IMR-90 (cell line): ENCODE data around the gene COL24A1. TPM values are rescaled to one million over a fixed set of nuclear protein-coding genes. Genes with fewer than 3 reads are reported as not detected.

Source experiments
- ATAC-seq: fragments of 200-7000 bp; cut with Tn5 transposase; 2 replicates; pipeline ENCODE4 v1.9.1; 2020; ENCODE audit warnings: low read depth, mild to moderate bottlenecking, moderate library complexity
- BruUV-seq: library from RNA; stranded (reverse); fragments of 400-500 nt; replicated peaks from 2 replicates; lab custom pipeline; 2021; lab: Mats Ljungman, UMichigan
- CTCF ChIA-PET: fragments of 300-600 bp; formaldehyde crosslinking; extraction: SDS; loops from one replicate; lab custom pipeline; 2021; ENCODE audit warnings: antibody characterized with exemption; lab: Yijun Ruan, JAX
- POLR2A ChIA-PET: fragments of 300-600 bp; sonication (Branson Sonifier 250); formaldehyde crosslinking; loops from one replicate; lab custom pipeline; 2022; ENCODE audit warnings: antibody characterized with exemption; ENCODE audit not compliant: unreplicated experiment; lab: Charles Lee
- DNase-seq: peaks from one replicate; pipeline ENCODE4 v3.0.0; 2013
- H2AFZ ChIP-seq: replicated peaks from 2 replicates; pipeline ENCODE3; 2013; ENCODE audit warnings: low read length, mild to moderate bottlenecking; ENCODE audit not compliant: poor library complexity
- H2AK5ac ChIP-seq: 2 replicates; pipeline ENCODE4 v1.6.1; 2013; ENCODE audit warnings: low read depth, low read length, inconsistent platforms
- H2AK9ac ChIP-seq: replicated peaks from 2 replicates; pipeline ENCODE3; 2013; ENCODE audit warnings: mild to moderate bottlenecking, low read depth, low read length, moderate library complexity; ENCODE audit not compliant: poor library complexity
- H2BK120ac ChIP-seq: 2 replicates; pipeline ENCODE4 v1.6.1; 2013; ENCODE audit warnings: low read depth, low read length, inconsistent platforms
- H2BK15ac ChIP-seq: 3 replicates; pipeline ENCODE4 v1.6.1; 2013; ENCODE audit warnings: low read depth, low read length, inconsistent platforms
- H2BK20ac ChIP-seq: 2 replicates; pipeline ENCODE4 v1.6.1; 2013; ENCODE audit warnings: low read depth, mild to moderate bottlenecking, inconsistent platforms, low read length, moderate library complexity
- H2BK5ac ChIP-seq: 2 replicates; pipeline ENCODE4 v1.6.1; 2013; ENCODE audit warnings: mild to moderate bottlenecking, low read depth, low read length, inconsistent platforms; ENCODE audit not compliant: poor library complexity, severe bottlenecking
- H3K14ac ChIP-seq: replicated peaks from 2 replicates; pipeline ENCODE4 v1.6.1; 2013; ENCODE audit warnings: low read depth, low read length, inconsistent platforms
- H3K18ac ChIP-seq: 2 replicates; pipeline ENCODE4 v1.6.1; 2013; ENCODE audit warnings: low read depth, low read length, control low read depth
- H3K23ac ChIP-seq: 2 replicates; pipeline ENCODE4 v1.6.1; 2013; ENCODE audit warnings: low read depth, low read length, inconsistent platforms
- H3K27ac ChIP-seq: 2 replicates; pipeline ENCODE4 v1.5.1; 2013; ENCODE audit warnings: mild to moderate bottlenecking, control low read depth, low read length; ENCODE audit not compliant: insufficient read depth
- H3K27me3 ChIP-seq: 2 replicates; pipeline ENCODE4 v1.6.1; 2013; ENCODE audit warnings: low read length; ENCODE audit not compliant: control insufficient read depth, insufficient read depth
- H3K36me3 ChIP-seq: 2 replicates; pipeline ENCODE4 v1.6.1; 2013; ENCODE audit warnings: low read length, mixed read lengths; ENCODE audit not compliant: control insufficient read depth, insufficient read depth
- H3K4ac ChIP-seq: 2 replicates; pipeline ENCODE4 v1.6.1; 2013; ENCODE audit warnings: low read depth, low read length, inconsistent platforms
- H3K4me1 ChIP-seq: 2 replicates; pipeline ENCODE4 v1.6.1; 2013; ENCODE audit warnings: low read length, mixed read lengths; ENCODE audit not compliant: control insufficient read depth, insufficient read depth
- H3K4me2 ChIP-seq: 2 replicates; pipeline ENCODE4 v1.6.1; 2013; ENCODE audit warnings: low read depth, mild to moderate bottlenecking, control low read depth, low read length, moderate library complexity
- H3K4me3 ChIP-seq: 2 replicates; pipeline ENCODE4 v1.5.1; 2013; ENCODE audit warnings: low read depth, mild to moderate bottlenecking, control low read depth, low read length, moderate library complexity; ENCODE audit not compliant: insufficient read depth
- H3K56ac ChIP-seq: 2 replicates; pipeline ENCODE4 v1.6.1; 2013; ENCODE audit warnings: low read length, inconsistent platforms; ENCODE audit not compliant: insufficient read depth; ENCODE audit errors: extremely low read depth
- H3K79me1 ChIP-seq, 2 experiments: 2 replicates each; pipeline ENCODE4 v1.6.1; 2013; ENCODE audit warnings: low read length in 2 of 2, inconsistent platforms in 1 of 2, low read depth in 1 of 2
- H3K9ac ChIP-seq: 2 replicates; pipeline ENCODE4 v1.6.1; 2013; ENCODE audit warnings: low read depth, low read length, control low read depth
- H3K9me1 ChIP-seq: 2 replicates; pipeline ENCODE4 v1.6.1; 2013; ENCODE audit warnings: low read length, inconsistent platforms; ENCODE audit not compliant: insufficient read depth
- H3K9me3 ChIP-seq: 2 replicates; pipeline ENCODE4 v1.6.1; 2013; ENCODE audit warnings: low read length; ENCODE audit not compliant: control insufficient read depth, insufficient read depth
- H4K20me1 ChIP-seq: 2 replicates; pipeline ENCODE4 v1.6.1; 2013; ENCODE audit warnings: low read length, inconsistent platforms; ENCODE audit not compliant: insufficient read depth
- H4K5ac ChIP-seq: 2 replicates; pipeline ENCODE4 v1.6.1; 2013; ENCODE audit warnings: mild to moderate bottlenecking, low read depth, low read length, control low read depth
- H4K8ac ChIP-seq, 2 experiments: 2 replicates each; pipeline ENCODE4 v1.6.1; 2013; ENCODE audit warnings: low read depth in 2 of 2, low read length in 2 of 2, control low read depth in 1 of 2, inconsistent platforms in 1 of 2
- H4K91ac ChIP-seq: 2 replicates; pipeline ENCODE4 v1.6.1; 2013; ENCODE audit warnings: low read depth, low read length, inconsistent platforms; ENCODE audit not compliant: insufficient read depth
- CEBPB ChIP-seq: IDR thresholded peaks from 2 replicates; pipeline ENCODE4 v1.6.1; 2012; ENCODE audit warnings: low read depth, low read length, improper control_type of control experiment
- FOS ChIP-seq: fragments of 150-350 bp; IDR thresholded peaks from 2 replicates; pipeline ENCODE4 v1.6.1; 2016; ENCODE audit warnings: low read depth, low read length
- MAFK ChIP-seq: IDR thresholded peaks from 2 replicates; pipeline ENCODE4 v1.6.1; 2012; ENCODE audit warnings: low read depth, low read length, improper control_type of control experiment
- POLR2A ChIP-seq: IDR thresholded peaks from 2 replicates; pipeline ENCODE4 v1.6.1; 2012; ENCODE audit warnings: mild to moderate bottlenecking, low read depth, low read length
- RAD21 ChIP-seq: IDR thresholded peaks from 2 replicates; pipeline ENCODE4 v1.6.1; 2012; ENCODE audit warnings: low read length, improper control_type of control experiment
- RFX5 ChIP-seq: IDR thresholded peaks from 2 replicates; pipeline ENCODE4 v1.8.0; 2012; ENCODE audit warnings: low read depth, mild to moderate bottlenecking, low read length, moderate library complexity
- SMC3 ChIP-seq: fragments of 150-350 bp; IDR thresholded peaks from 2 replicates; pipeline ENCODE4 v1.6.1; 2016; ENCODE audit warnings: low read depth, mild to moderate bottlenecking, antibody characterized with exemption, low read length, moderate library complexity
- WGBS, 2 experiments: methylation state at CpG; one replicate each; pipeline versions ENCODE4 v1.1.5 to v1.1.7; 2013; ENCODE audit warnings: missing lambda C conversion rate in 2 of 2; ENCODE audit not compliant: insufficient read length in 1 of 2; ENCODE audit errors: extremely low coverage in 2 of 2; 5-methylcytosine and 5-hydroxymethylcytosine counted together
- dilution Hi-C: fragments of 300-500 bp; cut with HindIII; formaldehyde crosslinking; loops from one replicate; pipeline ENCODE4 v1.14.3; 2018; ENCODE audit warnings: low sequenced_read_pairs; ENCODE audit not compliant: unreplicated experiment
- in situ Hi-C: fragments of 300-500 bp; cut with MboI; formaldehyde crosslinking; loops from 3 replicates; pipeline ENCODE4 v1.14.3; 2019; ENCODE audit warnings: low sequenced_read_pairs, inconsistent platforms, mixed read lengths
- intact Hi-C: fragments of 100-400 bp; cut with micrococcal nuclease; formaldehyde crosslinking; loops from 2 replicates; pipeline ENCODE4 v1.10.0; 2022
- polyA plus RNA-seq, 3 experiments: library from polyadenylated mRNA; depleted of rRNA; stranded (reverse); fragments of >200 nt; gene quantifications; 2 replicates each; pipeline ENCODE4 v1.2.3, GENCODE V29; 2012; ENCODE audit warnings: low replicate concordance in 1 of 3
- total RNA-seq: library from RNA; depleted of rRNA; stranded (reverse); fragments of >200 nt; gene quantifications from 2 replicates; pipeline ENCODE4 v1.2.3, GENCODE V29; 2012
- TF ChIP-seq, protein P1 (sequence below): fragments of 150-350 bp; IDR thresholded peaks from 2 replicates; pipeline ENCODE4 v1.6.1; 2017; ENCODE audit warnings: mild to moderate bottlenecking, antibody characterized with exemption, low read length, low read depth

Gene COL24A1
- total and polyA plus RNA-seq, 2 of the 4 experiments (the other 2 are of a cell fraction) = 1.4 to 2.2 TPM

DNA sequence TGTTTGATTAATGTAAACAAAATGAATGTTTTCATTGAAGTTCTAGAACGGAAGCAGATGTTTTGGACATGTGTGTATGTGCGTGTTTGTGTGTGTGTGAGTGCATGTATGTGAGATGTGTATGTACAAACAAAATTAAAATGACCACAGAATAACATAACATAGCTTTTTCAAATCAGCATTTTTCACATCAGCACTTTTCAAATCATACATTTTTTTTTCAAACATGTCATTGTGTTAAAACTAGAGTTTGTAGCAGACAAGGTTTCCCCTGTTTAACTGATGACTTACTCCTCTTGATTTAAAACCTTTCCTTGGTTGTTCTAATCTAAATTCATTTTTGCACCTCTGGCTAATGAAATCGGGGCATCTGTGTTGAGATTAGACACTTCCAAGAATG, 412.8 kb downstream of the COL24A1 start:
- BruUV-seq = no TSS peak
- H2BK20ac ChIP-seq = no peak overlapping the region
- H4K20me1 ChIP-seq = no peaks in the 10 kb centered on the region
- no peak overlapping the region for H2BK15ac ChIP-seq
- POLR2A ChIA-PET = interaction anchor here (0.6 kb wide), 1 partner anchor 115 kb away, joined by 3 read pairs; no protein-coding TSS in a partner anchor
- H3K27me3 ChIP-seq = no peaks in the 10 kb centered on the region
- ATAC-seq (no peak), DNase-seq (no peak)
- no peak overlapping the region for H3K4me3 ChIP-seq
- H3K18ac ChIP-seq = no peak overlapping the region
- no peak overlapping the region for H3K27ac ChIP-seq
- no peak overlapping the region for H3K56ac ChIP-seq
- H4K91ac ChIP-seq = no peak overlapping the region
- CTCF ChIA-PET = interaction anchor here (1.2 kb wide), 1 partner anchor 36 kb away, joined by 4 read pairs; the partner anchor contains the start of gene ZNHIT6
- H3K9ac ChIP-seq = no peak overlapping the region
- no peak overlapping the region for H4K5ac ChIP-seq
- H2BK120ac ChIP-seq = no peak overlapping the region
- H3K23ac ChIP-seq = no peak overlapping the region
- H3K4me2 ChIP-seq = no peak overlapping the region
- H4K8ac ChIP-seq = no peak overlapping the region
- no peaks in the 10 kb centered on the region for H3K9me3 ChIP-seq
- no peak overlapping the region for H2BK5ac ChIP-seq
- intact Hi-C loops (no loop called here), in situ Hi-C loops (no loop called here), dilution Hi-C loops (no loop called here)
- no peaks in the 10 kb centered on the region for H3K4me1 ChIP-seq
- no peak for TF ChIP-seq SMC3
- TF ChIP-seq RFX5 = no peak
- TF ChIP-seq CEBPB = no peak
- TF ChIP-seq, protein P1, sequence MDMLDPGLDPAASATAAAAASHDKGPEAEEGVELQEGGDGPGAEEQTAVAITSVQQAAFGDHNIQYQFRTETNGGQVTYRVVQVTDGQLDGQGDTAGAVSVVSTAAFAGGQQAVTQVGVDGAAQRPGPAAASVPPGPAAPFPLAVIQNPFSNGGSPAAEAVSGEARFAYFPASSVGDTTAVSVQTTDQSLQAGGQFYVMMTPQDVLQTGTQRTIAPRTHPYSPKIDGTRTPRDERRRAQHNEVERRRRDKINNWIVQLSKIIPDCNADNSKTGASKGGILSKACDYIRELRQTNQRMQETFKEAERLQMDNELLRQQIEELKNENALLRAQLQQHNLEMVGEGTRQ = no peak
- no peak for TF ChIP-seq POLR2A
- TF ChIP-seq RAD21 = no peak
- no peak for TF ChIP-seq FOS
- peak; percentile 28; the same call in 1 of the 2 replicates for TF ChIP-seq MAFK
- no peaks in the 10 kb centered on the region for H3K36me3 ChIP-seq
- no peak overlapping the region for H2AK5ac ChIP-seq
- H3K14ac ChIP-seq = no peak overlapping the region
- no peaks in the 10 kb centered on the region for H3K79me1 ChIP-seq
- no peak overlapping the region for H2AK9ac ChIP-seq
- WGBS, 2 experiments = no CpG with 5 or more reads among the region's 3 CpGs
- H3K4ac ChIP-seq = no peak overlapping the region
- H3K9me1 ChIP-seq = no peaks in the 10 kb centered on the region
- H2AFZ ChIP-seq = no peak overlapping the region
